GM10248 (cell line): ENCODE data around the gene FOXD2.

ENCODE experiments used
- CTCF ChIA-PET: fragments of 300-600 bp; sonication (Branson Sonifier 250); formaldehyde crosslinking; extraction: SDS; loops from one replicate; lab custom pipeline; 2021; ENCODE audit warnings: antibody characterized with exemption; lab: Yijun Ruan, JAX
- POLR2A ChIA-PET: fragments of 350-650 bp; sonication (Branson Sonifier 250); formaldehyde crosslinking; extraction: SDS; loops from one replicate; lab custom pipeline; 2020; ENCODE audit warnings: antibody characterized with exemption; lab: Yijun Ruan, JAX
- DNase-seq: peaks from one replicate; pipeline ENCODE4 v3.0.0; 2012; ENCODE audit errors: extremely low spot score
- TF ChIP-seq, protein P1 (sequence below): IDR thresholded peaks from 2 replicates; pipeline ENCODE4 v1.5.1; 2012; ENCODE audit warnings: mild to moderate bottlenecking, low read depth; ENCODE audit errors: extremely low read depth, missing control alignments, control extremely low read depth

FOXD2 gene

DNA sequence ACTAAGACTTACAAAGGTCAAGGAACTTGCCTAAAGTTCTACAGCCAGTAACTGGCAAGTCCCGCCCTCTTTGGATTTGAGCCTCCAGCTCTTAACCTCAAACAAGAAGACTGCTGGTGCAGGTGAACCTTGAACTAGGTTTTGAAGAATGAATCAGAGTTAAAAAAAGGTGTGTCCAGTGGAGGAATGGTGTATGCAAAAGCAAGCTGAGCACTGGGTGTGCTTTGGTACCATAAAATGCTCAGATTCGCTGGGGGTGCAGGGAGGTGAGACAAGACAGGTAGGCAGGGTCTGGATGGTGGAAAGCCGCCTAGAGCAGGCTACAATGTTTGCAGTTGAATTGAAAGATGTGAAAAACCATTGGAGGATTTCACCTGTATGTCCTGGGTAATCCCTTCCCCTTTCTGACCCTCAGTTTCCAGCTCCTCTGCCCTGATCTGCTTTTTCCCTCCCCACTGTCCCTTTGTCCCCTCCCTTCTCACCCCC, 39.8 kb downstream of the FOXD2 start:
- ChIA-PET CTCF (interaction anchor here (1.4 to 2.8 kb wide), 2 partner anchors 13 to 29 kb away, joined by 3 to 11 read pairs; no protein-coding TSS in a partner anchor), POLR2A (no interaction called here)
- DNase-seq = no peak
- TF ChIP-seq, protein P1, sequence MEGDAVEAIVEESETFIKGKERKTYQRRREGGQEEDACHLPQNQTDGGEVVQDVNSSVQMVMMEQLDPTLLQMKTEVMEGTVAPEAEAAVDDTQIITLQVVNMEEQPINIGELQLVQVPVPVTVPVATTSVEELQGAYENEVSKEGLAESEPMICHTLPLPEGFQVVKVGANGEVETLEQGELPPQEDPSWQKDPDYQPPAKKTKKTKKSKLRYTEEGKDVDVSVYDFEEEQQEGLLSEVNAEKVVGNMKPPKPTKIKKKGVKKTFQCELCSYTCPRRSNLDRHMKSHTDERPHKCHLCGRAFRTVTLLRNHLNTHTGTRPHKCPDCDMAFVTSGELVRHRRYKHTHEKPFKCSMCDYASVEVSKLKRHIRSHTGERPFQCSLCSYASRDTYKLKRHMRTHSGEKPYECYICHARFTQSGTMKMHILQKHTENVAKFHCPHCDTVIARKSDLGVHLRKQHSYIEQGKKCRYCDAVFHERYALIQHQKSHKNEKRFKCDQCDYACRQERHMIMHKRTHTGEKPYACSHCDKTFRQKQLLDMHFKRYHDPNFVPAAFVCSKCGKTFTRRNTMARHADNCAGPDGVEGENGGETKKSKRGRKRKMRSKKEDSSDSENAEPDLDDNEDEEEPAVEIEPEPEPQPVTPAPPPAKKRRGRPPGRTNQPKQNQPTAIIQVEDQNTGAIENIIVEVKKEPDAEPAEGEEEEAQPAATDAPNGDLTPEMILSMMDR = no peak

DNA sequence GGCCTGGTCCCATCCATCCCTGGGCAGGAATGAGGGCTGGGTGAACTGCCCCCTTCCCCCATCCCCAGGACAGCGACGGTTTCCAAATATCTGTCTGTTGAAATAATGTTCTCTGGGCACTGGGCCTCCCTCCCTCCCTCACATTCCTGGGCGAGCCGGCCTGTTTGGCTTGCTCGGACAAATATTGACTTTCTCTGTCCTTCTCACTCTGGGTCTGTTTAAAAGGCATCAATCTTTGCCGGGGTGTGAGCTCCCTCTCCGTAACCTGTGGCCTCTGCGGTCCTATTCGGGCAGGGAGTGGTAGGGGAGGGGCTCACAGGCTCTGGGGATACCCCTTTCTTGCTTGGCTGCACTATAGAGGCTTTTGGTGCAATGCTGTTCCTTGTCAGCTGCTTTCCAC, 40.2 kb downstream of the FOXD2 start:
- TF ChIP-seq, protein P1 = no peak
- ChIA-PET POLR2A (no interaction called here), CTCF (interaction anchor here (1.4 to 2.8 kb wide), 2 partner anchors 13 to 29 kb away, joined by 3 to 11 read pairs; no protein-coding TSS in a partner anchor)
- no peak for DNase-seq

GRCh38 chr1:47479664-47480063, 41.8 kb downstream of the FOXD2 start:
- DNase-seq = no peak
- TF ChIP-seq, protein P1 = no peak
- CTCF ChIA-PET = interaction anchor here (0.6 to 2.8 kb wide), 2 partner anchors 15 to 44 kb away, joined by 3 to 11 read pairs; no protein-coding TSS in a partner anchor
- POLR2A ChIA-PET = no interaction called here

DNA sequence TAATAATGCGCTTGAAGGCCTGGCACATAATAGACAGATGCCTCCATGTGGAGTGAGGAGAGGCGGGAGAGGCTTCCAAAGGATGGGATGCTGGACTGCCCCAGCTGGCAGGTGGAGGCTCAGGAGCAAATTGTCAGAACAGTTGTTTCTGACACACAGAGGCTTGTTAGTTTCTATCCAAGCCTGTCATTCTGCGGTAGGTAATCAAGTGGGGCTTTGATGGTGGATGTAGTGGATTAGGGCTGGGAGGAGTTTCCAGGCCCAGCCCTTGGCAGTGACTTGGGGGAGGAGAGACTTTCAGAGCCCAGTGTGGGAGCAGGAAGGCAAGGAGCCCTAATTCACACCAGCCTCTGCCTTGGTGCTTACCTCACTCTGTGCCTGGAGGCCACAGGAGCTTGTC, 44.1 kb downstream of the FOXD2 start:
- POLR2A ChIA-PET = no interaction called here
- no peak for DNase-seq
- TF ChIP-seq, protein P1 = no peak
- CTCF ChIA-PET = no interaction called here

- TF ChIP-seq, protein P1 = no peak
- no peak for DNase-seq
- POLR2A ChIA-PET = no interaction called here
- CTCF ChIA-PET = no interaction called here
These were observed 44.9 kb downstream of the FOXD2 start for GRCh38 chr1:47482786-47483185.

GRCh38 chr1:47483651-47484050, 45.8 kb downstream of the FOXD2 start:
- no peak for DNase-seq
- POLR2A ChIA-PET = no interaction called here
- TF ChIP-seq, protein P1 = no peak
- CTCF ChIA-PET = no interaction called here

- TF ChIP-seq, protein P1 = no peak
- DNase-seq = no peak
- ChIA-PET CTCF (interaction anchor here (1.6 kb wide), 1 partner anchor 48 kb away, joined by 5 read pairs; the partner anchor contains the start of gene FOXD2), POLR2A (no interaction called here)
These were observed 48.0 kb downstream of the FOXD2 start for GRCh38 chr1:47485817-47486216.
